K562 (cell line): Measurements from ENCODE around the gene MATCAP1. TPM values are rescaled to one million over a fixed set of nuclear protein-coding genes. Genes with fewer than 3 reads are reported as not detected.
A peak's percentile ranks its signal among the peaks of the same experiment; 100 is the strongest.

Experiments
- E2F3 ChIP-seq: fragments of 250-450 bp; sonication (Bioruptor Pico); IDR thresholded peaks from 2 replicates; pipeline ENCODE4 v1.4.0; 2020; ENCODE audit warnings: mild to moderate bottlenecking
- ETV1 ChIP-seq: fragments of 450-650 bp; conservative IDR thresholded peaks from 2 replicates; pipeline ENCODE4 v1.6.1; 2016; ENCODE audit warnings: missing genetic modification characterization, control low read depth, low read depth, missing compliant biosample characterization
- HDAC3 ChIP-seq: fragments of 450-650 bp; IDR thresholded peaks from 2 replicates; pipeline ENCODE4 v1.6.1; 2018; ENCODE audit warnings: borderline replicate concordance, mild to moderate bottlenecking, moderate library complexity; ENCODE audit not compliant: partially characterized antibody
- MIER1 ChIP-seq: fragments of 450-650 bp; IDR thresholded peaks from 2 replicates; pipeline ENCODE4 v1.6.1; 2016; ENCODE audit warnings: antibody characterized with exemption, mild to moderate bottlenecking, low read depth
- MYC ChIP-seq, 2 experiments: fragments of 250-450 bp in 1 of 2; sonication (Bioruptor Pico) in 1 of 2; IDR thresholded peaks; 2 replicates each; pipeline versions ENCODE4 v1.5.1 to v1.6.1; 2012 to 2021; ENCODE audit warnings: low read depth in 2 of 2, borderline replicate concordance in 1 of 2, improper control_type of control experiment in 1 of 2, low read length in 1 of 2, mild to moderate bottlenecking in 1 of 2, moderate library complexity in 1 of 2
- PREB ChIP-seq: sonication (generic); formaldehyde crosslinking; IDR thresholded peaks from 2 replicates; pipeline ENCODE4 v1.8.1; 2023; ENCODE audit warnings: mild to moderate bottlenecking, missing genetic modification reagents
- RBBP5 ChIP-seq: fragments of 200-600 bp; sonication (generic); IDR thresholded peaks from 2 replicates; pipeline ENCODE4 v1.6.1; 2012; ENCODE audit warnings: borderline replicate concordance, mild to moderate bottlenecking, low read length, control low read depth, inconsistent platforms; ENCODE audit not compliant: insufficient read depth, poor library complexity, severe bottlenecking
- ZNF274 ChIP-seq: IDR thresholded peaks from 2 replicates; pipeline ENCODE4 v1.6.1; 2011; ENCODE audit warnings: low read depth, mild to moderate bottlenecking, low read length, moderate library complexity, borderline replicate concordance
- ZNF324 ChIP-seq: fragments of 250-450 bp; sonication (Bioruptor Pico); IDR thresholded peaks from 2 replicates; pipeline ENCODE4 v1.4.0; 2020; ENCODE audit warnings: mild to moderate bottlenecking
- polyA plus RNA-seq, 8 experiments: library from polyadenylated mRNA; depleted of rRNA in 4 of 8; stranded (reverse) in 5 of 8; unstranded in 3 of 8; fragments of >200 nt; fragmentation: Nextera tagmentation in 2 of 8; fragmentation: Illumina TruSeq in 1 of 8; extraction: Ambion mirVana in 2 of 8; extraction: Trizol in 1 of 8; gene quantifications; 2 replicates each; pipeline versions ENCODE4 v1.2.1 to v1.2.3, GENCODE V29; 2011 to 2014; ENCODE audit warnings: inconsistent platforms in 1 of 8, missing spikeins in 1 of 8
- total RNA-seq, 7 experiments: library from RNA; depleted of rRNA in 6 of 7; stranded (reverse); fragments of >200 nt in 6 of 7; fragmentation: Illumina TruSeq in 2 of 7; extraction: Trizol in 2 of 7; gene quantifications; 2 replicates each; pipeline versions ENCODE4 v1.2.1 to v1.2.3, GENCODE V29; 2011 to 2021; ENCODE audit warnings: low replicate concordance in 1 of 7
- TF ChIP-seq, protein P1 (sequence below): fragments of 450-650 bp; IDR thresholded peaks from 2 replicates; pipeline ENCODE4 v1.6.1; 2016; ENCODE audit warnings: missing biosample characterization, missing genetic modification characterization
- TF ChIP-seq, protein P2 (sequence below): sonication (generic); formaldehyde crosslinking; IDR thresholded peaks from 2 replicates; pipeline ENCODE4 v1.8.0; 2022; ENCODE audit warnings: mild to moderate bottlenecking, low read depth, missing genetic modification reagents
- TF ChIP-seq, protein P3 (sequence below), 2 experiments: IDR thresholded peaks; 2 replicates each; pipeline ENCODE4 v1.6.1; 2012; ENCODE audit warnings: improper control_type of control experiment in 2 of 2, low read depth in 2 of 2, low read length in 2 of 2, borderline replicate concordance in 1 of 2
- TF ChIP-seq, protein P4 (sequence below): sonication (generic); formaldehyde crosslinking; IDR thresholded peaks from 2 replicates; pipeline ENCODE4 v1.8.0; 2022; ENCODE audit warnings: mild to moderate bottlenecking, missing genetic modification reagents
- TF ChIP-seq, protein P5 (sequence below): fragments of 250-450 bp; sonication (Bioruptor Pico); IDR thresholded peaks from 2 replicates; pipeline ENCODE4 v1.8.0; 2022; ENCODE audit warnings: inconsistent platforms

MATCAP1 gene
- total and polyA plus RNA-seq, 9 of the 15 experiments (the other 6 are each of a cell fraction or from before 2014, with no cell fraction given) = 3.4 to 20.5 (median 10.3) TPM

DNA sequence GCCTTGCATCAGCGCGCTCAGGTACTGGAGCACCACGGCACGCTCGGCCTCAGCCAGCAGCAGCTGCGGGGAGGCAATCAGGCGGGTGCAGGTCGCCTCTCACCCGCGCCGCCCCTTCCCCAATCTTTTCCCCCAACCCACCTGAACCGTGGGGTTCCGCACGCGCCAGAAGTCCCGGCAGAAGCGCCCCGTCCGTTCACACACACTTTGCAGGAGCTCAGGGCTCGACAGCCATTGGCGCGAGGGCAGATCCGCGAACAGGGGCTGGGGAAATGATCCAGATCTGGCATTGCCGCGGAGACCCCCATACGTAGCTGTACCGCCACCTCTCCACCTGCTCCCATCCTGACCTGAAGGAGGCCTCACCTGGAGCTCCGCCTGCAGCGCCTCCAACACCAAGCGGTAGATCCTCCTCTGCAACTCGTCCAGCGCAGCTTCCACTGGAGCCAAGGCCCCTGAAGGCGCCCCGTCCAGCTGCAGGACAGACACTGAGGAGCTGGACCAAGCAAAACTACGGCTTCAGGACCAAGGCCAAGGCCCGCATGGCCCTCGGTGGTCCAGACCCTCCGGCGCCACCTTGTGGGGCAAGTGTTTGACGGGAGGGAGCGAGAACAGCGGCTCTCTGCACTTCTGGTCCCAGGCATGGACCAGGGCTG, 1.4 kb upstream of the MATCAP1 start (continued):
- TF ChIP-seq, protein P1, sequence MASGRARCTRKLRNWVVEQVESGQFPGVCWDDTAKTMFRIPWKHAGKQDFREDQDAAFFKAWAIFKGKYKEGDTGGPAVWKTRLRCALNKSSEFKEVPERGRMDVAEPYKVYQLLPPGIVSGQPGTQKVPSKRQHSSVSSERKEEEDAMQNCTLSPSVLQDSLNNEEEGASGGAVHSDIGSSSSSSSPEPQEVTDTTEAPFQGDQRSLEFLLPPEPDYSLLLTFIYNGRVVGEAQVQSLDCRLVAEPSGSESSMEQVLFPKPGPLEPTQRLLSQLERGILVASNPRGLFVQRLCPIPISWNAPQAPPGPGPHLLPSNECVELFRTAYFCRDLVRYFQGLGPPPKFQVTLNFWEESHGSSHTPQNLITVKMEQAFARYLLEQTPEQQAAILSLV (tag) = no peak
- TF ChIP-seq ZNF324 (CRISPR knock-in tag) = no peak
- TF ChIP-seq, protein P2, sequence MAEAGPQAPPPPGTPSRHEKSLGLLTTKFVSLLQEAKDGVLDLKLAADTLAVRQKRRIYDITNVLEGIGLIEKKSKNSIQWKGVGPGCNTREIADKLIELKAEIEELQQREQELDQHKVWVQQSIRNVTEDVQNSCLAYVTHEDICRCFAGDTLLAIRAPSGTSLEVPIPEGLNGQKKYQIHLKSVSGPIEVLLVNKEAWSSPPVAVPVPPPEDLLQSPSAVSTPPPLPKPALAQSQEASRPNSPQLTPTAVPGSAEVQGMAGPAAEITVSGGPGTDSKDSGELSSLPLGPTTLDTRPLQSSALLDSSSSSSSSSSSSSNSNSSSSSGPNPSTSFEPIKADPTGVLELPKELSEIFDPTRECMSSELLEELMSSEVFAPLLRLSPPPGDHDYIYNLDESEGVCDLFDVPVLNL (CRISPR knock-in tag) = peak; percentile 84; the same call in 1 of the 2 replicates
- TF ChIP-seq, protein P3, sequence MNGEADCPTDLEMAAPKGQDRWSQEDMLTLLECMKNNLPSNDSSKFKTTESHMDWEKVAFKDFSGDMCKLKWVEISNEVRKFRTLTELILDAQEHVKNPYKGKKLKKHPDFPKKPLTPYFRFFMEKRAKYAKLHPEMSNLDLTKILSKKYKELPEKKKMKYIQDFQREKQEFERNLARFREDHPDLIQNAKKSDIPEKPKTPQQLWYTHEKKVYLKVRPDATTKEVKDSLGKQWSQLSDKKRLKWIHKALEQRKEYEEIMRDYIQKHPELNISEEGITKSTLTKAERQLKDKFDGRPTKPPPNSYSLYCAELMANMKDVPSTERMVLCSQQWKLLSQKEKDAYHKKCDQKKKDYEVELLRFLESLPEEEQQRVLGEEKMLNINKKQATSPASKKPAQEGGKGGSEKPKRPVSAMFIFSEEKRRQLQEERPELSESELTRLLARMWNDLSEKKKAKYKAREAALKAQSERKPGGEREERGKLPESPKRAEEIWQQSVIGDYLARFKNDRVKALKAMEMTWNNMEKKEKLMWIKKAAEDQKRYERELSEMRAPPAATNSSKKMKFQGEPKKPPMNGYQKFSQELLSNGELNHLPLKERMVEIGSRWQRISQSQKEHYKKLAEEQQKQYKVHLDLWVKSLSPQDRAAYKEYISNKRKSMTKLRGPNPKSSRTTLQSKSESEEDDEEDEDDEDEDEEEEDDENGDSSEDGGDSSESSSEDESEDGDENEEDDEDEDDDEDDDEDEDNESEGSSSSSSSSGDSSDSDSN (IDR thresholded peaks at IDR 0.05; ENCODE audit: borderline replicate concordance in 1 of 2, low read depth in 2 of 2, low read length in 2 of 2) = peak; percentile 44 to 87; a peak in 1 of 4 replicates
- TF ChIP-seq, protein P4, sequence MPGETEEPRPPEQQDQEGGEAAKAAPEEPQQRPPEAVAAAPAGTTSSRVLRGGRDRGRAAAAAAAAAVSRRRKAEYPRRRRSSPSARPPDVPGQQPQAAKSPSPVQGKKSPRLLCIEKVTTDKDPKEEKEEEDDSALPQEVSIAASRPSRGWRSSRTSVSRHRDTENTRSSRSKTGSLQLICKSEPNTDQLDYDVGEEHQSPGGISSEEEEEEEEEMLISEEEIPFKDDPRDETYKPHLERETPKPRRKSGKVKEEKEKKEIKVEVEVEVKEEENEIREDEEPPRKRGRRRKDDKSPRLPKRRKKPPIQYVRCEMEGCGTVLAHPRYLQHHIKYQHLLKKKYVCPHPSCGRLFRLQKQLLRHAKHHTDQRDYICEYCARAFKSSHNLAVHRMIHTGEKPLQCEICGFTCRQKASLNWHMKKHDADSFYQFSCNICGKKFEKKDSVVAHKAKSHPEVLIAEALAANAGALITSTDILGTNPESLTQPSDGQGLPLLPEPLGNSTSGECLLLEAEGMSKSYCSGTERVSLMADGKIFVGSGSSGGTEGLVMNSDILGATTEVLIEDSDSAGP (CRISPR knock-in tag) = no peak
- TF ChIP-seq MYC (IDR thresholded peaks at IDR 0.05; ENCODE audit: low read depth, low read length) = peak; percentile 80
- no peak for TF ChIP-seq MYC (CRISPR knock-in tag; IDR thresholded peaks at IDR 0.05; ENCODE audit: borderline replicate concordance, low read depth)
- no peak for TF ChIP-seq RBBP5
- no peak for TF ChIP-seq HDAC3
- TF ChIP-seq MIER1 = peak; percentile 97
- no peak for TF ChIP-seq ETV1 (tag)
- TF ChIP-seq, protein P5, sequence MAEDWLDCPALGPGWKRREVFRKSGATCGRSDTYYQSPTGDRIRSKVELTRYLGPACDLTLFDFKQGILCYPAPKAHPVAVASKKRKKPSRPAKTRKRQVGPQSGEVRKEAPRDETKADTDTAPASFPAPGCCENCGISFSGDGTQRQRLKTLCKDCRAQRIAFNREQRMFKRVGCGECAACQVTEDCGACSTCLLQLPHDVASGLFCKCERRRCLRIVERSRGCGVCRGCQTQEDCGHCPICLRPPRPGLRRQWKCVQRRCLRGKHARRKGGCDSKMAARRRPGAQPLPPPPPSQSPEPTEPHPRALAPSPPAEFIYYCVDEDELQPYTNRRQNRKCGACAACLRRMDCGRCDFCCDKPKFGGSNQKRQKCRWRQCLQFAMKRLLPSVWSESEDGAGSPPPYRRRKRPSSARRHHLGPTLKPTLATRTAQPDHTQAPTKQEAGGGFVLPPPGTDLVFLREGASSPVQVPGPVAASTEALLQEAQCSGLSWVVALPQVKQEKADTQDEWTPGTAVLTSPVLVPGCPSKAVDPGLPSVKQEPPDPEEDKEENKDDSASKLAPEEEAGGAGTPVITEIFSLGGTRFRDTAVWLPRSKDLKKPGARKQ (CRISPR knock-in tag) = no peak
- TF ChIP-seq E2F3 (CRISPR knock-in tag) = no peak
- TF ChIP-seq PREB (CRISPR knock-in tag) = 0 out of 2 replicates have a peak, but pooled peaks have one; percentile 66
- TF ChIP-seq ZNF274 = no peak
